Fibroblast of villous mesenchyme (primary cell): ENCODE results near the gene MGAT5B. TPM values are rescaled to one million over a fixed set of nuclear protein-coding genes. Genes with fewer than 3 reads are reported as not detected.

Source experiments
- DNase-seq: peaks from one replicate; pipeline ENCODE4 v3.0.0-alpha.2; 2010; ENCODE audit warnings: low read depth
- H3K4me3 ChIP-seq: 2 replicates; pipeline ENCODE4 v1.5.1; 2011; ENCODE audit warnings: low read depth, mild to moderate bottlenecking, low read length
- total RNA-seq: library from RNA; depleted of rRNA; stranded (reverse); fragments of >200 nt; gene quantifications from 2 replicates; pipeline ENCODE4 v1.2.3, GENCODE V29; 2012
- TF ChIP-seq, protein P1 (sequence below): IDR thresholded peaks from 2 replicates; pipeline ENCODE4 v1.5.1; 2012; ENCODE audit warnings: low read depth, mild to moderate bottlenecking, low read length; ENCODE audit not compliant: insufficient read depth

Gene MGAT5B
- total RNA-seq, 1 donor, result 0.43 TPM

DNA sequence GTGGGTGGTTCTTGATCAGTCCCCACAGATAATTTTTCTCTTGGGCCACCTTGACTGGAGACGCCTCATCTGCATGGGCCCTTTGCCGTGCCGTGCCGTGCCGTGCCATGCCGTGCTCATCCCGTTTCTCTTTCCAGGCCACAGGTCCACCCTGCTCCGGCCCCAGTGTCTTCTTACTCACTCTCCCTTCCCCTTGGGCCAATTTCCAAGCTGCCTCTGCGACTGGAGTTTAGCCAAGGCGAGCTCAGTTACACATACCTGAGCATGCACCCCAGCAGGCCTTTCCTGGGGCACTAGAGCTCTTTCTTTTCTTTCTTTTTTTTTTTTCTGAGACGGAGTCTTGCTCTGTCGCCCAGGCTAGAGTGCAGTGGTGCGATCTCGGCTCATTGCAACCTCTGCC lies 40.5 kb upstream of the MGAT5B start:
- H3K4me3 ChIP-seq, result no peak overlapping the region
- TF ChIP-seq, protein P1, sequence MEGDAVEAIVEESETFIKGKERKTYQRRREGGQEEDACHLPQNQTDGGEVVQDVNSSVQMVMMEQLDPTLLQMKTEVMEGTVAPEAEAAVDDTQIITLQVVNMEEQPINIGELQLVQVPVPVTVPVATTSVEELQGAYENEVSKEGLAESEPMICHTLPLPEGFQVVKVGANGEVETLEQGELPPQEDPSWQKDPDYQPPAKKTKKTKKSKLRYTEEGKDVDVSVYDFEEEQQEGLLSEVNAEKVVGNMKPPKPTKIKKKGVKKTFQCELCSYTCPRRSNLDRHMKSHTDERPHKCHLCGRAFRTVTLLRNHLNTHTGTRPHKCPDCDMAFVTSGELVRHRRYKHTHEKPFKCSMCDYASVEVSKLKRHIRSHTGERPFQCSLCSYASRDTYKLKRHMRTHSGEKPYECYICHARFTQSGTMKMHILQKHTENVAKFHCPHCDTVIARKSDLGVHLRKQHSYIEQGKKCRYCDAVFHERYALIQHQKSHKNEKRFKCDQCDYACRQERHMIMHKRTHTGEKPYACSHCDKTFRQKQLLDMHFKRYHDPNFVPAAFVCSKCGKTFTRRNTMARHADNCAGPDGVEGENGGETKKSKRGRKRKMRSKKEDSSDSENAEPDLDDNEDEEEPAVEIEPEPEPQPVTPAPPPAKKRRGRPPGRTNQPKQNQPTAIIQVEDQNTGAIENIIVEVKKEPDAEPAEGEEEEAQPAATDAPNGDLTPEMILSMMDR, result no peak
- no peak for DNase-seq

DNA sequence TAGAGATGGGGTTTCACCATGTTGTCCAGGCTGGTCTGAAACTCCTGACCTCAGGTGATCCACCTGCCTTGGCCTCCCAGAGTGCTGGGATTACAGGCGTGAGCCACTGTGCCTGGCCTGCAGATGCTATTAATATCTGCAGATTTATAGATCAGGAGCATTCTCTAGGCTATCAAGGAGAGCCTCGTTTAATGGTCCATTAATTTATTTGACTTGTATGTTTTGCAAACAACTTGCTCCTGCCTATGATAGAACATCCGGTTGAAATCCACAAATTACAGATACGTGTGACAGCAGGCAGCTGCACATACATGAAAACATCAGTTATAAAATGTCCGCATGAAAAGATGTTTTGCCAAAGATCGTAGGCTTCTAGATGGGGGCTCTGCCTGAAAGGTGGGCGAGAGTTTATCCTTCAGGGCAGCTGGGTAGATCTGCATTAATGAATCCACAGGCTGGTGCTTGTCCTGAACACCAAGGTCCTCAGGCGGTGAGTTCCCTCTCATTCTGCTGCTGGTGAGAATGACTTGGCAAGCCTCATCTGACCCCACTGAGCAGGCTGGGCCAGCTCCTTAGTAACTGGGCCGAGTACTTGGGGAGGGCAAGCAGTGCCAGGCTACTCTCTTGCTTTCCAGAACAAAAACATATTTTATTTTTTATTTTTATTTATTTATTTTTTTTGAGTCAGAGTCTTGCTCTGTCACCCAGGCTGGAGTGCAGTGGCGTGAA lies 37.1 kb upstream of the MGAT5B start:
- H3K4me3 ChIP-seq, result no peak overlapping the region
- DNase-seq, result no peak
- TF ChIP-seq, protein P1, result no peak

DNA sequence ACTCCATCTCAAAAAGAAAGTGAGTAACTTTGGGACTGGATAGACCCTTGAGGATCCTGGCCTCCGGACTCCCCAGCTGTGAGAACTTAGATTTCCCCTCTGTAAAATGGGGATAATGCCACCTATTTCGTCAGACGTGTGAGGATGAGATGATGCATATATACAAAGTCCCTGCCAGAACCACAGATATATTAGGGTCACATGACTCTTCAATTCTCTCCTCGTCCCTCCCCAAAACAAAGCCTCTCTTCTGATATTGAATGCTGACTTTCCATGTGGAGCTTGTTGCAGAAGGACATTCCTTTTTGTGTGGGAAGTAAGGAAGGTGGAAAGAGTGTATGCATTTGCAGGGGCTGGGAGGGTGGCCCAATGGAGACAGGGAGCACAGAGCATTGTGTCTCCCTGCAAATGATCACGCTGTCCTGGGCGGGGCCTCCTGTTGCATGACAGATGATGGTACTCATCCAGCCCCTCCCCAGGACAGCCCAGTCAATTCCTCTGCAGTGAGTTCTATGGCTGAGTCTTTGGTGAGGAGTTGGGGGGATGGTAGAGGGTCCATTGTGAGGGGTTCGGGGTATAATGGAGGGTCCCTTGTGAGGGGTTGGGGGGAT lies 35.1 kb upstream of the MGAT5B start:
- DNase-seq, result no peak
- no peak overlapping the region for H3K4me3 ChIP-seq
- TF ChIP-seq, protein P1, result no peak

DNA sequence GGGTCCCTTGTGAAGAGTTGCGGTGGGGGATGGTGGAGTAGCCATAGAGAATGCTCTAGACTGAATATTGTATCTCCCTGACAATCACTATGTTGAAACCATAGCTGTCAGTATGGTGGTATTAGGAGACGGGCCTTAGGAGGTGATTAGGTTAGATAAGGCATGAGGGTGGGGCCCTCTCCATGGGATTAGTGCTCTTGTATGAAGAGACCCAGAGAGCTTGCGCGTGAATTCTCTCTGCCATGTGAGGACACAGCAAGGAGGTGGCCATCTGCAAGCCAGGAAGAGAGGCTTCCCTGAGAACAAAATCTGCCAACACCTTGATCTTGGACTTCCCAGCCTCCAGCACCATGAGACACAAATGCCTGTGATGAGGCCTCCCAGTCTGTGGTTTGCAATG lies 34.5 kb upstream of the MGAT5B start:
- no peak overlapping the region for H3K4me3 ChIP-seq
- TF ChIP-seq, protein P1, result no peak
- no peak for DNase-seq

DNA sequence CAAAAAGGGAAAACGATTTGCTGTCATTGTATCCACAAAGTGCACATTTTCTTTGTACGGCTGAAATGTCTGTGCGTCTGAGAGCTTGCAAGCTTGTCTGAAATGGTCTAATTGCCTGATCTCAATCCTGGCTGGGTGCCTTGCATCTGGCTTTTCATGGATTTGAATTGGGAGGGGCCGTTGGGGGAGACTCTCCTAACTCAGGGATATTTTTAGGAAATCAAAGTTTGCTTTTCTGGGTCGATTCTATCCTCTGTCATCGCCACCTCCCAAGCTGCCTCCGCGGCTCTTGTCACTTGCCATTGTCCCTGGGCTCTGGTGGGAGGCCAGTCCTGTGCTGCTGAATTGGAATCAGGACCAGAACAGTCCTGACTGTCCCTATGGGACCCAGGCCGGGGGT lies 33.3 kb upstream of the MGAT5B start:
- no peak for DNase-seq
- TF ChIP-seq, protein P1, result no peak
- H3K4me3 ChIP-seq, result no peak overlapping the region

DNA sequence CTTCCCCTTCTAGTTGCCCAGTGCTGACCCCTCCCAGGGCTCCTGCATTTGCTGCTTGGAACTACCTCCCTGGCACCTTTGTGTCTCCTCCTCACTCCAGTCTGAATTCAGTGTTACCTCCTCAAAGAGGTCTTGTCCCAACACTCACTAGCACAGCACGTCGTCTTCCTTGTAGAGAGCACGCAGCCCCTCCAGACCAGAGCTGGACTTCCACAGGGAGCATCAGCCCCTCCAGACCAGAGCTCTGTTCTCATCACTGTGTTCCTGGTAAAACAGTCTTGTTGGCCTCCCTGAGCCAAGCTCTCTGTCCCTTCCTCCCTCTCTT lies 27.8 kb upstream of the MGAT5B start:
- no peak overlapping the region for H3K4me3 ChIP-seq
- DNase-seq, result no peak
- TF ChIP-seq, protein P1, result no peak
